ENCODE data around the gene NAALADL1. TPM values are rescaled to one million over a fixed set of nuclear protein-coding genes. Genes with fewer than 3 reads are reported as not detected.

The NAALADL1 gene
- total and polyA plus RNA-seq, 7 donors, result 0.98 to 4.8 (median 1.6) TPM

GRCh38 chr11:65084598-65085375 is 26.4 kb upstream of the NAALADL1 start:
- Histone ChIP-seq H3K4me1 (peaks cover 23% of the 10 kb centered on the region), H3K4me3 (peak overlapping the region; percentile 84), H3K27ac (peak overlapping the region; percentile 88), H3K27me3 (ENCODE audit: insufficient read depth in 3 of 3, low read length in 2 of 3) (no peaks in the 10 kb centered on the region), H3K9me3 (no peaks in the 10 kb centered on the region), H3K36me3 (ENCODE audit: insufficient read depth in 1 of 2, low read depth in 1 of 2) (peaks cover 3 to 49% of the 10 kb centered on the region in 2 donors)
- intact Hi-C loops (cut with DNase I), result loop anchor here (1.0 to 5.0 kb wide), 3 partner anchors 12 to 42 kb away; partner anchors contain the start of genes SAC3D1 (in 2 of the 2) and VPS51 (in 1 of the 2)
- TF ChIP-seq, protein P1, sequence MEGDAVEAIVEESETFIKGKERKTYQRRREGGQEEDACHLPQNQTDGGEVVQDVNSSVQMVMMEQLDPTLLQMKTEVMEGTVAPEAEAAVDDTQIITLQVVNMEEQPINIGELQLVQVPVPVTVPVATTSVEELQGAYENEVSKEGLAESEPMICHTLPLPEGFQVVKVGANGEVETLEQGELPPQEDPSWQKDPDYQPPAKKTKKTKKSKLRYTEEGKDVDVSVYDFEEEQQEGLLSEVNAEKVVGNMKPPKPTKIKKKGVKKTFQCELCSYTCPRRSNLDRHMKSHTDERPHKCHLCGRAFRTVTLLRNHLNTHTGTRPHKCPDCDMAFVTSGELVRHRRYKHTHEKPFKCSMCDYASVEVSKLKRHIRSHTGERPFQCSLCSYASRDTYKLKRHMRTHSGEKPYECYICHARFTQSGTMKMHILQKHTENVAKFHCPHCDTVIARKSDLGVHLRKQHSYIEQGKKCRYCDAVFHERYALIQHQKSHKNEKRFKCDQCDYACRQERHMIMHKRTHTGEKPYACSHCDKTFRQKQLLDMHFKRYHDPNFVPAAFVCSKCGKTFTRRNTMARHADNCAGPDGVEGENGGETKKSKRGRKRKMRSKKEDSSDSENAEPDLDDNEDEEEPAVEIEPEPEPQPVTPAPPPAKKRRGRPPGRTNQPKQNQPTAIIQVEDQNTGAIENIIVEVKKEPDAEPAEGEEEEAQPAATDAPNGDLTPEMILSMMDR (IDR thresholded peaks at IDR 0.05), result no peak
- ATAC-seq (peak in 1 of 4 donors; percentile 8), DNase-seq (no peak)
- WGBS, 3 donors, result 42 to 44% (median 43%) methylated on average over 23 of the region's 23 CpGs

DNA sequence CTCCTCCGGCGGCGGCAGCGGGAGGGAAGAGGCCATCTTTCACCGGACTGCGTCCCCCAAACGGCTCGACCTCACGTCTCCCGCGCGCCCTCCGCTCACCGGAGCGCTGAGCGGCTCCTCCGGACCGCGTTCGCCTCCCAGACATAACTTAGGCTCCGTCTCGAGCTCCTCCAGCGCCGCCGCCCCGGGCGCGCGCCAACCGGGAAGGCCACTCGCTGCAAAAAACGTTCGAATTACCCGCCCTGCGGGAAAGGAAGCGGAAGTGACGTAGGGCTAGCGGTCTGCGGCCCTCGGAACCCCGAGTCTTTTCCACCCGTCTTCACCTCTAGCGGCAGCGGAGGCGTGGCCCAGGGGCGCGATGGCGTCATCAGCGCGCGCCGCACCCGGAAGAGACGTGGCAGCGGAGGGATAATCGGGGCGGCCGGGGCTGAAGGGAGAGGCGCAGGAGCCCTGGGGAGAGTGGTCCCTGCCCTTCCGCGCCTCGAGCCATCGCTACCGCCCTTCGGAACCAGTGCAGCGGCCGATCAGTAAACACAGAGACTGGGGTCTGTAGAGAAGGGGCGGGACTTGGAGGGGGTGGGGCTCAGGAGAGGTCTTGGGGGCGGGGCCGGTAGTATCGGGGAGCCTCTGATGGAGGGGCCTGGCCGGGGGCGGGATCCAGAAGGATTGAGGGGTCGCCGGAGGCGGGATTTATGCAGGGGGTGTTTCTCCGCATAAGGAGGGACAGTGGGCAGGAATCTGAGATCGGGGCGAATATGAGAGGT is 25.7 kb upstream of the NAALADL1 start, which contains the start of the genes CDCA5 and ZFPL1:
Gene CDCA5, minus strand, starts transcription at position 207 of the 764 bp plus-strand sequence. Its CDS starts 62 bp downstream, at position 145.
Gene ZFPL1, plus strand, starts transcription at position 389 of the 764 bp plus-strand sequence. CDS start 477 bp downstream, outside the sequence.
- peak within 1 kb of the TSS; percentile 88 for H3K27ac ChIP-seq
- peak within 1 kb of the TSS; percentile 84 for H3K4me3 ChIP-seq
- H3K36me3 ChIP-seq (ENCODE audit: insufficient read depth in 1 of 2, low read depth in 1 of 2), result peaks cover 3 to 41% of the 10 kb centered on the region in 2 donors
- peak; percentile 96 to 97 for DNase-seq
- no peaks in the 10 kb centered on the region for H3K9me3 ChIP-seq
- no peaks in the 10 kb centered on the region for H3K27me3 ChIP-seq (ENCODE audit: insufficient read depth in 3 of 3, low read length in 2 of 3)
- 1% methylated on average over 56 to 79 of the region's 79 CpGs for WGBS, 3 donors
- ATAC-seq, result peak; percentile 97 to 99 (median 99)
- peaks cover 23% of the 10 kb centered on the region for H3K4me1 ChIP-seq
- intact Hi-C loops (cut with DNase I), result loop anchor here (1.0 to 5.0 kb wide), 3 partner anchors 12 to 42 kb away; partner anchors contain the start of genes SAC3D1 (in 2 of the 2) and VPS51 (in 1 of the 2)
- TF ChIP-seq, protein P1 (IDR thresholded peaks at IDR 0.05), result no peak

DNA sequence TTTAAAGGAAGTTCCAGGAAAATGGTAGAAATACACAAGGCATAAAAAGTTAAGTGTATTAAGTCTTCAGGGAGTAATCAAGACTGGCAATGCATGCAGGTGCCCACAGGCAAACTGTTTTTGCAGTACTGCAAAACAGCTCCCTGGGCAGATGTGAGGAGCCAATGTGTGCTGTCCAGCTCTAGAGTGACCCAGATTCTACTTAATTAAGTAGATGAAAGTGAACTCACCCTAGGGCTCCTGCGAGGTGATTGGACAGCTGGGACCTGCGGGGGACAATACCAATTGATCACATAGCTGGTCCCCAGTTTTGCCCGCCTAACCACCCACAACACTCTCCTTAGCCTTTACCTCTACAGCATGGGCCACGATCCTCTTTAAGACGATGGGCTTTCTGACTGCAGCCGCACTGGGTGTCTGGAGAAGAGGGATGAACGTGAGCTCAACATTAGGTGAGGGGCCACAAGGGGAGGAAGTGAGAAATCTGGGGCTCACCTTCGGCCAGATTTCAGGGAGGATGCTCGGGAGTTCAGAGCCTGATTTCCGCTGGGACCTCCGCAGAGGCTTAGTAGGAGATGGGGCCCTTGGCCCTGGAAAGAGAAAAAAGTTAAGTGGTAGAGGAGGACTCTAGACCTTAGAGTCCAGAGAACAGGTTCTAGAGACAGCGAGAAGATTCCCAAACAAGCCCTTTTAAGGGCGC is 24.9 kb upstream of the NAALADL1 start:
- peak overlapping the region; percentile 84 for H3K4me3 ChIP-seq
- H3K27ac ChIP-seq, result peak overlapping the region; percentile 88
- ATAC-seq, result peak in 2 of 4 donors; percentile 1 to 4
- TF ChIP-seq, protein P1 (IDR thresholded peaks at IDR 0.05), result no peak
- intact Hi-C loops (cut with DNase I), result loop anchor here (5.0 kb wide), 1 partner anchor 41 kb away; the partner anchor contains the start of gene SAC3D1 (in 2 of the 2)
- peaks cover 3 to 34% of the 10 kb centered on the region in 2 donors for H3K36me3 ChIP-seq (ENCODE audit: insufficient read depth in 1 of 2, low read depth in 1 of 2)
- peaks cover 23% of the 10 kb centered on the region for H3K4me1 ChIP-seq
- H3K27me3 ChIP-seq (ENCODE audit: insufficient read depth in 3 of 3, low read length in 2 of 3), result no peaks in the 10 kb centered on the region
- WGBS, 3 donors, result 3 to 6% (median 3%) methylated on average over 13 of the region's 13 CpGs
- no peak for DNase-seq
- no peaks in the 10 kb centered on the region for H3K9me3 ChIP-seq

- ATAC-seq (no peak), DNase-seq (no peak)
- TF ChIP-seq, protein P1 (IDR thresholded peaks at IDR 0.05), result no peak
- Histone ChIP-seq H3K9me3 (no peaks in the 10 kb centered on the region), H3K36me3 (ENCODE audit: insufficient read depth in 1 of 2, low read depth in 1 of 2) (no peaks in the 10 kb centered on the region), H3K4me1 (peaks cover 9% of the 10 kb centered on the region), H3K27me3 (ENCODE audit: insufficient read depth in 3 of 3, low read length in 2 of 3) (no peaks in the 10 kb centered on the region), H3K27ac (no peak overlapping the region), H3K4me3 (no peak overlapping the region)
- 87 to 89% (median 89%) methylated on average over 9 of the region's 9 CpGs for WGBS, 3 donors
- intact Hi-C loops (cut with DNase I), result loop anchor here in 1 of 2 donors (5.0 kb wide), 1 partner anchor 57 kb away; no protein-coding TSS in a partner anchor
Observed at GRCh38 chr11:65078786-65079342, 20.5 kb upstream of the NAALADL1 start.
